ENCODE results near the gene CLTCL1.

Gene CLTCL1

DNA sequence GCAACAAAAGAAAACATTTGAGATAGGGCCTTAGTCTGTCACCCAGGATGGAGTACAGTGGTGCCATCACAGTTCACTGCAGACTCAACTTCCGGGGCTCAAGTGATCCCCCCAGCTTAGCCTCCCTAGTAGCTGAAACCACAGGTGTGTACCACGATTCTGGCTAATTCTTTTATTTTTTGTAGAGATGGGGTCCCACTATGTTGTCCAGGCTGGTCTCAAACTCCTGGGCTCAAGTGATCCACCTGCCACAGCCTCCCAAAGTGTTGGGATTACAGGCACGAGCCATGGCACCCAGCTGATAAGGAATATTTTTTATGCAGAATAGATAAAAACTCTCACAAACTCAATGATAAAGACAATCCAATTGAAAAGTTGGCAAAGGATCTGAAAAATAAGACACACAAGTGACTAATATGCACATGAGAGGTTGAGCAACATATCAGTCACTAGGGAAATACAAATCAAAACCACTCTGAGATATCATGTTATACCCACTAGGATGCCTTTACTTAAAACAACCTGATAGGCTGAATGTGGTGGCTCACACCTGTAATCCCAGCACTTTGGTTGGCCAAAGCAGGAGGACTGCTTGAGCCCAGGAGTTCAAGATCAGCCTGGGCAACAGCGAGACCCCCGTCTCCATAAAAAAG is 33.9 kb upstream of the CLTCL1 start:
- no peak for TF ChIP-seq CTCF (IDR thresholded peaks at IDR 0.05)

DNA sequence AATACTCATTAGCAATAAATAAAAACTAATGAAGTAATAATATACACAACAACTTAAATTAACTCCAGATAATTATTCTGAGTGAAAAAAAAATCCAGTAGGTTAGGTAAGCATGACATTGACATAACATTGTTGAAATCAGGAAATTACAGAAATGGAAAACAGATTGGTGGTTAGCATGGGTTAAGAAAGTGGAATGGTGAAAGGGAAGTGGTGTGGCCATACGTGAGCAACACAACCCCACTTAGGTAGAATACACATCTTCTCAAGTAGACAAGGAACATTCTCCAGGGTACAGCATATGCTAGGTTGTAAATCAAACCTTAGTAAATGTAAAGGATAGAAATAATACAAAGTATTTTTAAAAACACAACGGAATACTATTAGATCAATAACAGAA is 30.2 kb upstream of the CLTCL1 start:
- TF ChIP-seq CTCF (IDR thresholded peaks at IDR 0.05): no peak

DNA sequence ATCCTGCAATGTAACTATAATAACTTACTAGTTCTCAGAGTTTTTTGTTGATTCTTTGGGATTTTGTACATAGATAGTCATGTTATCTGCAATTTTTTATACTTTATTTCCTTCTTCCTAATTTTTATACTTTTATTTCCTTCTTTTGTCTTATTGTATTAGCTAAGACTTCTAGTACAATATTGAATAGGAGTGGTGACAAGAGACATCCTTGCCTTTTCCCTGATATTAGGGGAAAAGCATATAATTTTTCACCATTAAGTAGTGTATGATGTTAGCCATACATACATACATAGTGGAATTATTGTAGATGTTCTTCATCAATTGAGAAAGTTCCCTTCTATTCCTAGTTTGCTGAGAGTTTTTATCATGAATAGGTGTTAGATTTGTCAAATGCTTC is 27.8 kb upstream of the CLTCL1 start:
- no peak for TF ChIP-seq CTCF (IDR thresholded peaks at IDR 0.05)

GRCh38 chr22:19317865-19318264 is 26.3 kb upstream of the CLTCL1 start:
- TF ChIP-seq CTCF (IDR thresholded peaks at IDR 0.05): no peak

DNA sequence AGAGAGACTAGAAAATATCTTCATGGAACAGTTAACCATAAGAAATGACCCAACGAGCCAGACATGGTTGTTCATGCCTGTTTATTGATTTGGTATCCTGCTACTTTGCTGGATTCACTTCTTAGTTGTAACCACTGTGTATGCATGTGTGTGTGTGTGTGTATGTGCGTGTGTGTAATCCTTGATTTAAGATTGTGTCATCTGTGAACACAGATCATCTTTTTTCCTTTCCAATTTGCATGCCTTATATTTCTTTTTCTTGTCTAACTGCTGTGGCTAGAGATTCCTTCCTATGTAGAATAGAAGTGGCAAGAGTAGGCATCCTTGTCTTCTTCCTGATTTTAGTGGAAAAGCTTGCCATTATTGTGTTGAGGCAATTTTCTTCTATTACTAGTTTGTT is 16.4 kb upstream of the CLTCL1 start:
- TF ChIP-seq CTCF (IDR thresholded peaks at IDR 0.05): no peak

DNA sequence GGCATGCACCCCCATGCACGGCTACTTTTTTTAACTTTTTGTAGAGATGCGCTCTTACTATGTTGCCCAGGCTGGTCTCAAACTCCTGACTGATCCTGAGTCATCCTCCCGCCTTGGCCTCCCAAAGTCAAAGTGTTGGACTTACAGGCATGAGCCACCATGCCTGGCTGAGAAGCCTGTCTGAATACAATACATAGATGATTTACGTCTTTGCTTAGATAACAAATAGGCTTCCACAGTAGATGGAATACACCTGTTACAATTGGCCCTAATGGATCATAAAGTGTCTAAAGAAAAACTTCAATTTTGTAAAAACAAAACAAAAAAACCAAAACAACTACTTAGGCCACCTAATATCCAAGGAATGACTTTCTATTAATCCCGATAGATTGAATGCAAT is 13.0 kb upstream of the CLTCL1 start:
- TF ChIP-seq CTCF (IDR thresholded peaks at IDR 0.05): no peak

- no peak for TF ChIP-seq CTCF (IDR thresholded peaks at IDR 0.05)
These were observed 12.3 kb upstream of the CLTCL1 start for GRCh38 chr22:19303785-19304184.

DNA sequence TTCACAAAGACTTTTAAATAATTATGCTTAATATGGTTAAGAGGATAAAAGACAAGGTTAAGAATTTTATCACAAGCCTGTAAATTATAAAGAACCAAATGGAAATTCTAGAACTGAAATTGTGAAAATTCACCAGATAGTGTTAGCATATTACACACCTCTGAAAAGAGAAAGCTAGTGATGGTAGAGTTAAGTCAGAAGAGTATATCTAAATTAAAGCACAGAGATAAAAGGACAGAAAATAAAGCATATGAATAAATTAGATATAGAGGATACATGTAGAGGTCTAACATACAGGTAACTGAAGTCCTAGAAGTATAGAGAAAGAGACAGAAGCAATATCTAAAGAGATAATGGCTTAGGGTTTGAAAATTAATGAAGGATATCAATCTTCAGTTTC is 4.2 kb upstream of the CLTCL1 start:
- TF ChIP-seq CTCF (IDR thresholded peaks at IDR 0.05): no peak

All from LNCAP (cell line).